BLaER1 treated with 17β-estradiol and CSF1 and Interleukin-3, amounts not matched to agents 10 nM and 100 nM (cell line): ENCODE results near the gene MVK.
A peak's percentile ranks its signal among the peaks of the same experiment; 100 is the strongest.

Experiments used
- H3K27ac ChIP-seq, 11 experiments: shearing (Covaris generic); formaldehyde crosslinking; 2 replicates each; pipeline ENCODE4 v1.8.1; 2022
- H3K27me3 ChIP-seq, 11 experiments: shearing (Covaris generic); formaldehyde crosslinking; 2 replicates each; pipeline ENCODE4 v1.8.1; 2022
- H3K36me3 ChIP-seq, 11 experiments: shearing (Covaris generic); formaldehyde crosslinking; 2 replicates each; pipeline ENCODE4 v1.8.1; 2022
- H3K4me1 ChIP-seq, 10 experiments: shearing (Covaris generic); formaldehyde crosslinking; 2 replicates each; pipeline ENCODE4 v1.8.1; 2022
- H3K4me2 ChIP-seq, 11 experiments: shearing (Covaris generic); formaldehyde crosslinking; 2 replicates each; pipeline ENCODE4 v1.8.1; 2022
- H3K4me3 ChIP-seq, 10 experiments: shearing (Covaris generic); formaldehyde crosslinking; 2 replicates each; pipeline ENCODE4 v1.8.1; 2022
- H3K9ac ChIP-seq, 11 experiments: shearing (Covaris generic); formaldehyde crosslinking; 2 replicates each; pipeline ENCODE4 v1.8.1; 2022
- H3K9me3 ChIP-seq, 11 experiments: shearing (Covaris generic); formaldehyde crosslinking; replicated peaks in 1 of 11; 2 replicates each; pipeline ENCODE4 v1.8.1; 2022
- H4K20me1 ChIP-seq, 11 experiments: shearing (Covaris generic); formaldehyde crosslinking; 2 replicates each; pipeline ENCODE4 v1.8.1; 2022
- Cebpa-rat ChIP-seq, 11 experiments: shearing (Covaris generic); IDR thresholded peaks; 2 replicates each; pipeline ENCODE4 v1.8.1; 2022

The MVK gene

DNA sequence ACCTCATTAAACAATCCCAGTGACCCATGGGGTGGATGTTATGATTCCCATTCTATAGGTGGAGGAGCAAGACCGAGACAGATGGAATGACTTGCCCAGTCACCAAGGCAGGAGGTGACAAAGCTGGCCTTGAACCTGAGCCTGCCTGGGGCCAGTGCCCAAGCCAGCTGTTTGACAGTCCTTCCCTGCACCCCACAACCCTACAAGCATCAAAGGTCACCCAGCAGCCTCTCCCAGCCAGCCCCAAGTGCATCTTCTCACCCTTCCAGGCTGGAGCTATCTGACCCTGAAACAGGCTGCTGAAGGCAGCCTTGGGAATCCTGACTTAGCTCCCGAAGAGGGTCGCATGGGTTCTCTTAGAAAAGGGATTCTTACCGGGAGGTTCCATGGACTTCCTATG, 20.6 kb upstream of the MVK start:
- Histone ChIP-seq H3K9ac (no peak overlapping the region), H3K36me3 (peaks cover 0 to 14% (median 0%) of the 10 kb centered on the region in 11 experiments; a peak in 3 of 22 replicates), H3K27me3 (no peaks in the 10 kb centered on the region), H3K9me3 (no peaks in the 10 kb centered on the region), H3K4me3 (no peak overlapping the region), H4K20me1 (peaks cover 0 to 23% (median 0%) of the 10 kb centered on the region in 11 experiments; a peak in 1 of 22 replicates), H3K4me2 (no peak overlapping the region), H3K27ac (no peak overlapping the region), H3K4me1 (peaks cover 0 to 9% (median 3%) of the 10 kb centered on the region in 10 experiments; a peak in 14 of 20 replicates)
- no peak for TF ChIP-seq Cebpa-rat (IDR thresholded peaks at IDR 0.05)

DNA sequence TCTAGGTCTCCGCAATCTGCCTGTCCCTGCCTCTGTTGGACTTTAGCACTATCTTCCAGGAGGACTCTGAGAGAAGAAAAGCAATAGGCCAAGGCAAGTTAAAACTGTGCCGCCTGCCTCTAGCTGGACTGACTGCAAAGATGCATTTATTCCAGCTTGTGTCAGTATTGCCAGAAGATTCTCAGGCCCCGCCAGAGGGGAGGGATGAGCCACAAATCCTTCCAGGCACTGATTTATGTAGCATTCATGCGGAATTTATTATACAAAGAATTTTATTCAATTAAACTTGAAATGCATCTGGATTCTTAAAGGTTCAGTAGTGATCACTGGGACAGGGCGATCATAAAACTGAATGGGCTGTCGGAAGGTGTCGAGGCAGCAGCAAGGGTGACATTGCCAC, 20.1 kb upstream of the MVK start:
- Histone ChIP-seq H3K4me1 (peaks cover 0 to 14% (median 7%) of the 10 kb centered on the region in 10 experiments; a peak in 15 of 20 replicates), H3K36me3 (peaks cover 0 to 20% (median 0%) of the 10 kb centered on the region in 11 experiments; a peak in 3 of 22 replicates), H3K9me3 (no peaks in the 10 kb centered on the region), H3K27ac (no peak overlapping the region), H3K27me3 (no peaks in the 10 kb centered on the region), H3K4me2 (no peak overlapping the region), H4K20me1 (peaks cover 0 to 28% (median 0%) of the 10 kb centered on the region in 11 experiments; a peak in 2 of 22 replicates), H3K4me3 (no peak overlapping the region), H3K9ac (no peak overlapping the region)
- TF ChIP-seq Cebpa-rat (IDR thresholded peaks at IDR 0.05): no peak

DNA sequence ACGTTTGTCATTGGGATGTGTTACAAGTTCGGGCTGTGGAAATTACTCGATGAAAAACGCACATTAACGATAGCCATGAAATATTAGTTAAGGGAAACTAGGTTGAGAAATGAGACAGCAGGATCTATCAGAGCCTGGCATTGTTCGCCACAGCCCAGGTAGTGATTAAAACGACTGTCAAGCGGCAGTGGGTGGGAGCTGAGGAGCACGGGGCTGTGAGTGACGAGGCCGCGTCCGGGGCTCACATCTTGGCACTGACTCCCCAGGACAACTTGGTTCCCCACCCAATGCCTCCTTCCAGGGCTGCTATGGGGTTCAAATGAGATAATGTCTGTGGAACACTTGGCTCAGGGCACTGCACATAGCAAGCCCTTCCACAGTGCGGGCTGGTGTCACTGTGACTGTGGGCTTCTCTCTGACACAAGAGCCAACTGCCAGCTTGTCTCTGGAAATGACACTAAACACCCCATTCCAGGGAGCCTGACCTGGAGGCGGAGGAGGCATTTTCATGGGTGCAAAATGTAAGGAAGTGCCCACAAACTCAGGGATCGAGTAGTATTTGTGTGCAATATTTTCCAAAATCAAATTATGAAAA, 19.6 kb upstream of the MVK start:
- no peak overlapping the region for H3K4me2 ChIP-seq
- H3K27ac ChIP-seq: no peak overlapping the region
- H3K9me3 ChIP-seq: no peaks in the 10 kb centered on the region
- H3K9ac ChIP-seq: no peak overlapping the region; a peak in 1 of 22 replicates
- H4K20me1 ChIP-seq: peaks cover 0 to 28% (median 0%) of the 10 kb centered on the region in 11 experiments; a peak in 2 of 22 replicates
- no peak for TF ChIP-seq Cebpa-rat (IDR thresholded peaks at IDR 0.05)
- H3K36me3 ChIP-seq: peaks cover 0 to 25% (median 0%) of the 10 kb centered on the region in 11 experiments; a peak in 3 of 22 replicates
- H3K27me3 ChIP-seq: no peaks in the 10 kb centered on the region
- no peak overlapping the region for H3K4me3 ChIP-seq
- peaks cover 0 to 19% (median 9%) of the 10 kb centered on the region in 10 experiments; a peak in 15 of 20 replicates for H3K4me1 ChIP-seq

DNA sequence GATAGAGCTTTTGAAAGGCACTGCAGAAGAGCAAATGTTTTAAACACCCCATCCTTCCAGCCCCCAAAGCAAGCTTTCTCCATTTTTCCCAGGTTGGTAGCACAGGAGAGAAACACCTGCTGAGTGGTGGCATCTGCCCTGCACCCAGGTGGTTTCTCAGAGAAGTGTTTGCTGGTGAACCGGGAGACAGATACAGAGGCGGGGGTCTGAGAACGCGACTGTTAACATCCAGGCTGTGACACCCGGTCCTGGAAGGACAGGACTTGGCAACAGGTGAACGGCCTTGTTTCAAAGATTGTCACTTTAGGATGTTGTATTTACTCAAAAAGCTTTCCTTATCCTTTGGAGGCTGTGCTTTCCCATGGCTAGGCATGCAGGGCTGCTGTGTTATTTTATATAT, 18.8 kb upstream of the MVK start:
- Histone ChIP-seq H3K36me3 (peaks cover 0 to 32% (median 0%) of the 10 kb centered on the region in 11 experiments; a peak in 3 of 22 replicates), H3K9ac (no peak overlapping the region), H3K9me3 (no peaks in the 10 kb centered on the region), H3K4me3 (no peak overlapping the region), H3K27me3 (no peaks in the 10 kb centered on the region), H3K27ac (no peak overlapping the region), H3K4me1 (peaks cover 0 to 18% (median 9%) of the 10 kb centered on the region in 10 experiments; a peak in 15 of 20 replicates), H4K20me1 (peaks cover 0 to 28% (median 0%) of the 10 kb centered on the region in 11 experiments; a peak in 2 of 22 replicates), H3K4me2 (no peak overlapping the region)
- no peak for TF ChIP-seq Cebpa-rat (IDR thresholded peaks at IDR 0.05)

DNA sequence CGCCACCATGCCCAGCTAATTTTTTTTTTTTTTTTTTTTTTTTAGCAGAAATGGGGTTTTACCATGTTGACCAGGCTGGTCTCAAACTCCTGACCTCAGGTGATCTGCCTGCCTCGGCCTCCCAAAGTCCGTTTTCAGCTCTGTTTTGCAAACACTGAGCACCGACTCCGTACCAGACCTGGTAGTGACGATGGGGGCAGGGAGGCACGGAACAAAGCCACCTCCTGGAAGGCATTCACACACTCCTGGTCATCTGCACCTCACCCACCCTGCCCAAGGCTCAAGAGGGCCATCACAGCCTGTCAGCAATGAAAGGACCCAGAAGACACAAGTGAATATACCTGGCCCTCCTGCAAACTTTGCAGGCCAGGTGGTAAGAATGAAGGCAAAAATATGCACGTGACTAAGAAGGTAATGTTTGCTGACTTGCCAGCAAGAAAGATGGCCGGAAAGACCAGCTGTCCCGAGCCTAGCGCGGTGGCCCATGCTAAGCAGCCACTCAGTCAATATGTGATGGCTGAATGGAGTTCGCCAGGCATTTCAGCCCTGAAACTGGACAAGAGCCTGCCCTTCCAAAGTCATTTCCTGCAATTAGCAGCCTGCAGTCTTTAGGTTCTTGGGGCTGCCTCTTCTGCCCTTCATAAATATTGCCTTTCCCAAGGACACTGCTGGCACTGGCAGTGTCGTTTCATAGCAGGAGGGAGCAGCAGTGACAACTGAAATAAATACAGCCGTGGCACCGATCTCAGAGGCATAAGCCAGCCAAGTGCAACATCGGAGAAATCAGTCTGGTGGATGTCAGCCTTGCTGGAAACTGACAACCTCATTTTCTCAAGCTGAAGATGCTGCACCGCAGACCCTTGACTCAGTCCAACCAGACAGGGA, 17.9 kb upstream of the MVK start:
- Histone ChIP-seq H3K9ac (no peak overlapping the region), H3K4me3 (no peak overlapping the region), H3K4me1 (peaks cover 0 to 16% (median 9%) of the 10 kb centered on the region in 10 experiments; a peak in 15 of 20 replicates), H4K20me1 (peaks cover 0 to 28% (median 0%) of the 10 kb centered on the region in 11 experiments; a peak in 2 of 22 replicates), H3K27me3 (no peaks in the 10 kb centered on the region), H3K9me3 (no peaks in the 10 kb centered on the region), H3K4me2 (no peak overlapping the region), H3K27ac (no peak overlapping the region), H3K36me3 (peaks cover 0 to 35% (median 0%) of the 10 kb centered on the region in 11 experiments; a peak in 4 of 22 replicates)
- TF ChIP-seq Cebpa-rat (IDR thresholded peaks at IDR 0.05): no peak

DNA sequence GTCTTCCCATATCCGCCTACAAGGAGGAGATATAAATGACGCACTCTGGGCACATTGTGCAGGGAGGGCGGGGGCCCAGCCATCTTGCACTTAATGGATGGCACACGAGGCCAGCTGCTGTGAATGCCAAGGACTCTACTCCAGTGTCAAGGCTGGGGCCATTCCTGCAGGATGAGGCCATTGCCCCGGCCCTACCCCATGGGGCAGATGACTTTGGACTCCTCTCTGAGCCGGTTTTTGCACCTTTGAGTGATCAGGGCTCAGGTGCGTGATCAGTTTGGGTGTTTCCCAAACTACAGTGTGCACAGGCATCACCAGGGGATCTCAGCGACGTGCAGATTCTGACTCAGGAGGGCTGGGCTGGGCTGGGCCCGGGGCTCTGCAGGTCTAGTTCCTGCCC, 16.4 kb upstream of the MVK start:
- Histone ChIP-seq H3K27me3 (no peaks in the 10 kb centered on the region), H3K4me1 (peaks cover 0 to 16% (median 10%) of the 10 kb centered on the region in 10 experiments; a peak in 15 of 20 replicates), H3K36me3 (peaks cover 0 to 51% (median 13%) of the 10 kb centered on the region in 11 experiments; a peak in 20 of 22 replicates), H3K4me3 (no peak overlapping the region), H3K9ac (no peak overlapping the region), H4K20me1 (peaks cover 0 to 28% (median 0%) of the 10 kb centered on the region in 11 experiments; a peak in 2 of 22 replicates), H3K27ac (no peak overlapping the region), H3K9me3 (peaks cover 0 to 8% (median 6%) of the 10 kb centered on the region in 11 experiments; a peak in 16 of 22 replicates), H3K4me2 (no peak overlapping the region)
- TF ChIP-seq Cebpa-rat (IDR thresholded peaks at IDR 0.05): no peak

DNA sequence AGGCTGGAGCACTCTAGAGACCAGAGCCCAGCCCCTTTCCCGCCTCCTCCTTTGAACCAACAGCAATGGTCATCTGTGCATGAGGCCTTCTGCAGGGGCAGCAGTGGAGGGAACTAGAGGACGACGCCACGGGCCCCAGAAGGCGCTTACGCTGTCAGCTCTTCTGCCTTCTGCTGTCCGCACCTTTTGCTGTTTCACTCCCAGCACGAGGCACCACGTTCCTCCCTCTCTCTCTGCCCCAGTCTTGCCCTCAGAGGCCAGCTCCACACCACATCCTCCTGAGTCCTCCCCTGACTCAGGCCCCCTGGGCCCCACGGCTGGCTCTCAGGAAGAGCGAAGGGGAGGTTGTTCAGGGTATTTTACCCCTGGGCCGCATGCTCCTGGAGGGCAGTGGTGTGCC, 15.8 kb upstream of the MVK start:
- Histone ChIP-seq H3K9ac (peak overlapping the region in 2 of 11 experiments; percentile 22 to 52; a peak in 2 of 22 replicates), H4K20me1 (peaks cover 0 to 28% (median 0%) of the 10 kb centered on the region in 11 experiments; a peak in 2 of 22 replicates), H3K27ac (peak overlapping the region in 3 of 11 experiments; percentile 5 to 31 (median 21); a peak in 2 of 22 replicates), H3K4me2 (peak overlapping the region in 7 of 11 experiments; percentile 4 to 40 (median 23); a peak in 8 of 22 replicates), H3K36me3 (peaks cover 0 to 57% (median 17%) of the 10 kb centered on the region in 11 experiments; a peak in 21 of 22 replicates), H3K9me3 (peaks cover 0 to 14% (median 10%) of the 10 kb centered on the region in 11 experiments; a peak in 16 of 22 replicates), H3K4me1 (peaks cover 0 to 20% (median 16%) of the 10 kb centered on the region in 10 experiments; a peak in 17 of 20 replicates), H3K27me3 (no peaks in the 10 kb centered on the region), H3K4me3 (no peak overlapping the region)
- TF ChIP-seq Cebpa-rat (IDR thresholded peaks at IDR 0.05): no peak

DNA sequence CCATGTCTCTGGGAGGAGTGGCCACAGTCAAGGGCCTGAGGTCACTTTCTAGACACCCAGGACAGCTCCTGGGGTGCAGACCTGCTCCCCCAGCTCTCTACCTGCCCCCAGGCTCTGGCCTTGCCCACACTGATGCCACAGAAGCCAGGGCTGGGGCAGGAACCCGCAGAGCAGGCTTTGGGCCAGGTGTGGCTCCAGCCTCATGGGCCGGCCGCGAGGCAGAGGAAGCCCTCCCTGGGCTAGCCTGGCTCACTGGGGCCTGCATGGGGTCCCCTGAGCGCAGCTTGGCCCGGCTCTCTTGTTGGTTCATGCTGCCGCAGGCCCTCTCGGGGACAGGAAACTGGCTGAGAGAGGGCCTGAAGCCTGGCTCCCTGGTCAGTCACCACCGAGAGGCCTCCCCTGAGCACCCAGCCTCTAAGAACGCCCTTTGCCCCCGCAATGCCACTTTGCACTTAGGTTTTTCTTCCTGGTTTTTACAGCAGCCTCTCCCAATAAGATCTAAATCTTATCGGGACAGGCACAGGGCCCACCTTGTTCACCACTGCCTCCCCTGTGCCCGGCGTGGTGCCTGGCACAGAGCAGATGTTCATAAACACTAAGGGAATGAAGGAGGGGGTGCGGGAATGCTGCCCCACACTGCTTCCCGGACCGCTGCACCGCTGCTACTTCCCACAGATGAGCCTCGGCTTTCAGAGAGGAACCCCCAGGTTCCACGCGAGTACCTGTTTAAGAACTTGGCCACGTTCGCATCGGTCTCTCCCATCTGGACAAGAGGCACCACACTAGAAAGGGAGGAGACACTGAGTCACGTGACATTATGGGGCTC, 15.0 kb upstream of the MVK start:
- no peak for TF ChIP-seq Cebpa-rat (IDR thresholded peaks at IDR 0.05)

More for the DNA sequence above, 15.0 kb upstream of the MVK start:
- Histone ChIP-seq H3K9me3 (peaks cover 0 to 16% (median 10%) of the 10 kb centered on the region in 11 experiments; a peak in 16 of 22 replicates), H3K27ac (peak overlapping the region in 3 of 11 experiments; percentile 5 to 31 (median 21); a peak in 4 of 22 replicates), H3K9ac (peak overlapping the region in 3 of 11 experiments; percentile 18 to 52 (median 22); a peak in 2 of 22 replicates), H3K4me2 (peak overlapping the region in 7 of 11 experiments; percentile 4 to 40 (median 23); a peak in 8 of 22 replicates), H3K4me1 (peaks cover 7 to 28% (median 24%) of the 10 kb centered on the region in 10 experiments), H4K20me1 (peaks cover 0 to 21% (median 0%) of the 10 kb centered on the region in 11 experiments; a peak in 2 of 22 replicates), H3K4me3 (no peak overlapping the region), H3K27me3 (no peaks in the 10 kb centered on the region), H3K36me3 (peaks cover 0 to 59% (median 18%) of the 10 kb centered on the region in 11 experiments; a peak in 21 of 22 replicates)
